ENCODE measurements around the gene LMF1. TPM values are rescaled to one million over a fixed set of nuclear protein-coding genes. Genes with fewer than 3 reads are reported as not detected.

LMF1 gene
- total and polyA plus RNA-seq, 12 donors = 5.1 to 15.4 (median 7.6) TPM

DNA sequence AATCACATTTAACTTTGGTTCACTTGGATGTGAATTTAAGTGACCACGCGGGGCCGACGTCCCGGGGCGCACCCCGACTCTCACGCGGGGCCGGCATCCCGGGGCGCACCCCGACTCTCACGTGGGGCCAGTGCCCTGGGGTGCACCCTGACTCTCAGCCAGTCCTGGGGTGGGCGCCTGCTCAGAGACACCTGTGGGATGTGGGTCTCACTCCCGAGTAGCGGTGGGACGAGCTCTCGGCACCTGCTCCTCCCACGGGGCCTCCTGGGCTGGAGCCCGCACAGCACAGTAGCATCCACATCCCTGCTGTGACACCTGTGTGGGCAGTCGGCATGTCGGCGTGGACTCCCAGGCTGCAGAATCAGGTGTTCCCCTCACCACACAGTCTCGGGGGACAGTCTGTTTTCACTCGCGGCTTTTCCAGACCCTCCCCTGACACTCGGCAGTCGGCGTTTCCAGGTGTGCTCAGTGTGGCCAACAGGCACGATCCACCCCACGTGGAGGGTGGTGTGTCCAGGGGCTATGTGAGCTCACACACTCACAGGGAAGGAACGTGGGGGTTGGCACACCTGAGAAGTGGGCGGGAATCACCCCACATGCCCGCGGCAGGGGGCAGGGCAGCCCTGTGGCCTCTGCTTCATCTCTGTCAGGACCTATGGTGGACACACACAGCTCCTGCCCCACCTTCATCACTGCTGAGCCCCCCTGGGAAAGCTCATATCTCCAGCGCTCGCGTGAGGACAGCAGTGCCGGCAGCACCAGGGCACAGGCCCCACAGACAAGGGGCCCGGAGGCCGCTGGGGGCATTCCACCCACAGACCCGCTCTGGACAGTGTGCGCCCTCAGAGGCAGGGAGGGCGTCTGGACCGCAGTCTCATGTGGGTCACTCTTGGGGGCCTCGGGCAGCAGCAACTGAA, 51.8 kb downstream of the LMF1 start:
- peaks cover 4 to 21% (median 12%) of the 10 kb centered on the region in 9 donors for H3K4me1 ChIP-seq
- DNase-seq (no peak), ATAC-seq (no peak)
- TF ChIP-seq, protein P1, sequence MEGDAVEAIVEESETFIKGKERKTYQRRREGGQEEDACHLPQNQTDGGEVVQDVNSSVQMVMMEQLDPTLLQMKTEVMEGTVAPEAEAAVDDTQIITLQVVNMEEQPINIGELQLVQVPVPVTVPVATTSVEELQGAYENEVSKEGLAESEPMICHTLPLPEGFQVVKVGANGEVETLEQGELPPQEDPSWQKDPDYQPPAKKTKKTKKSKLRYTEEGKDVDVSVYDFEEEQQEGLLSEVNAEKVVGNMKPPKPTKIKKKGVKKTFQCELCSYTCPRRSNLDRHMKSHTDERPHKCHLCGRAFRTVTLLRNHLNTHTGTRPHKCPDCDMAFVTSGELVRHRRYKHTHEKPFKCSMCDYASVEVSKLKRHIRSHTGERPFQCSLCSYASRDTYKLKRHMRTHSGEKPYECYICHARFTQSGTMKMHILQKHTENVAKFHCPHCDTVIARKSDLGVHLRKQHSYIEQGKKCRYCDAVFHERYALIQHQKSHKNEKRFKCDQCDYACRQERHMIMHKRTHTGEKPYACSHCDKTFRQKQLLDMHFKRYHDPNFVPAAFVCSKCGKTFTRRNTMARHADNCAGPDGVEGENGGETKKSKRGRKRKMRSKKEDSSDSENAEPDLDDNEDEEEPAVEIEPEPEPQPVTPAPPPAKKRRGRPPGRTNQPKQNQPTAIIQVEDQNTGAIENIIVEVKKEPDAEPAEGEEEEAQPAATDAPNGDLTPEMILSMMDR (IDR thresholded peaks at IDR 0.05) = no peak
- H3K27ac ChIP-seq = no peak overlapping the region
- no peak overlapping the region for H3K4me3 ChIP-seq
- H3K36me3 ChIP-seq = peaks cover 0 to 15% (median 0%) of the 10 kb centered on the region in 9 donors
- no peaks in the 10 kb centered on the region for H3K27me3 ChIP-seq
- intact Hi-C loops (cut with DNase I) = no loop called here
- 96% methylated on average over 47 of the region's 47 CpGs for WGBS, 2 donors
- peaks cover 0 to 10% (median 0%) of the 10 kb centered on the region in 11 donors for H3K9me3 ChIP-seq

DNA sequence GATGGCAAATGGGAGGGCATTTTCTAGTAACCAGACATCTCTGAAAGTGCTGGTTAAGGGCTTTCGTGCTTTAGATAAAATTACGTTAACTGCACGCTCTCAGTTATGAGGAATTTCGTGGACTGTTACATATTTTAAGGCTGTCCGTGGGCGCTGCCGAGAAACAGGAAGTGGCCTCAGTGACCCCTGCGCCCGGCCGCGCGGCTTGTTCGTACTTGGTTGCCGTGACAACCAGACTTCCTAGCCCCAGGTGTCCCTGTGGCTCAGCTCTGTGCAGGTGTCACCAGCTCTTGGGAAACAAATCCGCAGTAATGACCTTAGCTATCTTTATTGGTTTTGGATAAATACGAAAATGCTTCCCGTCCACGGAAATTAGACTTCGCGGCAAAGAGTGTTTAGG, 52.7 kb downstream of the LMF1 start:
- WGBS, 2 donors = 73 to 78% methylated on average over 20 of the region's 20 CpGs
- Histone ChIP-seq H3K4me3 (no peak overlapping the region), H3K36me3 (peaks cover 0 to 10% (median 0%) of the 10 kb centered on the region in 9 donors), H3K9me3 (peaks cover 0 to 1% (median 0%) of the 10 kb centered on the region in 11 donors), H3K27ac (no peak overlapping the region), H3K4me1 (peaks cover 4 to 21% (median 12%) of the 10 kb centered on the region in 9 donors), H3K27me3 (no peaks in the 10 kb centered on the region)
- no peak for ATAC-seq
- DNase-seq = no peak
- intact Hi-C loops (cut with DNase I) = no loop called here
- TF ChIP-seq, protein P1 (IDR thresholded peaks at IDR 0.05) = no peak

DNA sequence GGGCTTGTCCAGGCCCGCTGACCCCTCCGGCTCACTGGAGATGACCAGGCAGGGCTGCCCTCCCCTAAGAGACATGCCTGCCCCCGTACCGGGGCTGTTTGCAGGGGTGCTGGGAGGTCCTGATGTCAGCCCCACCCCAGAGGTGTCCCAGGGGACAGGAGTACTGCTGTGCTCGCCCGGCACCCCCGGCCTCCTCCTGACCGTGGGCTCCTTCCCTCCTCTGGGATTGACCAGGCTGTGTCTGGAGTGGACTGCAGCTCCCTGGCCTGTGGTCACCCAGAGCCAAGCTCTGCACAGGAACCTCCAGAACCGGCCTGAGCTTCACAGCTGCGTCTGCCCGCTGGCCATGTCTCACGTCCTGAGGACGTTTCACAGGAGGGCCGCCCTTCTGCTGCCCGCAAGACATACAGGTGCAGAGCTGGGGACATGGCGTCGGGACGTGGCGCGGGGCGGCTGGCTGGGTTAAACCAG, 53.2 kb downstream of the LMF1 start:
- Histone ChIP-seq H3K4me3 (no peak overlapping the region), H3K27ac (no peak overlapping the region), H3K27me3 (no peaks in the 10 kb centered on the region), H3K4me1 (peaks cover 4 to 21% (median 12%) of the 10 kb centered on the region in 9 donors), H3K9me3 (no peaks in the 10 kb centered on the region), H3K36me3 (peaks cover 0 to 9% (median 0%) of the 10 kb centered on the region in 9 donors)
- WGBS, 2 donors = 93% methylated on average over 21 of the region's 21 CpGs
- no peak for DNase-seq
- ATAC-seq = no peak
- TF ChIP-seq, protein P1 (IDR thresholded peaks at IDR 0.05) = no peak
- intact Hi-C loops (cut with DNase I) = no loop called here

DNA sequence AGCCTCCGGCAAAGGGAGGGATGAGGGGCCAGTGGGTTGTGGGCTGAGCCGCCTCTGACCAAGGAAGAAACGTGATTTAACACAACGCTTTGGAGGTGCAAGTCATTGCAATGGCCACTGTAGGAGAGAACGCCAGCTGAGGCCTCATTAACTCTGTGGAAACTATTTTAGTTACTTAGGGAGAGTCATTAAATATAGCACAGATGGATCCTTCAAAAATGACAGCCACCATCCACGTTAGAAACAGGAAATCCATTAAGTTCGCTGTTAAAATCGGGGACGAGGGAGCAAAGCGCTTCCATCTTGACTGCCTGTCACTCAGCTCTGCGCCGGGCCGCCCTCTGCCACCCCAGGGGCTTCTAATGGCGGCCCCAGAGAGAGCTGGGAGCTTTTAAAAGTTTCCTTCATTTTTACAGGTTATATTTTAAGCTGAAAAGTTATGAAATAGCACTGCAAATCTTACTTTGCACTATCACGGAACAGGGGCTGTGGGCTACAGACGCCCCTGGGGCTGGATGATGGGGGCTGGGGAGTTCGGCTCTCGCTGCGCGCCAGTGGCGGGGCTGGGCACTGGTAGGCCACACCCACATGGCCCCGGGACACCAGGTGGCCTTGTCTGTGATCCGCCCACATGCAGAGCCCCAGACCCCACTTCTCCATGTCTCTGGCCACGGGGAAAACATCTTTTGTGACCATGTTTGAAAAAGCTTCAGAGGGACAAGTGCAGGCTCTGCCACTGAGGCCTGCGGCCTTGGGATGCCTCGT, 54.6 kb downstream of the LMF1 start:
- 87 to 89% methylated on average over 26 of the region's 26 CpGs for WGBS, 2 donors
- TF ChIP-seq, protein P1 (IDR thresholded peaks at IDR 0.05) = no peak
- Histone ChIP-seq H3K9me3 (no peaks in the 10 kb centered on the region), H3K27me3 (no peaks in the 10 kb centered on the region), H3K4me3 (no peak overlapping the region), H3K36me3 (peaks cover 0 to 9% (median 0%) of the 10 kb centered on the region in 9 donors), H3K4me1 (peaks cover 4 to 19% (median 12%) of the 10 kb centered on the region in 9 donors), H3K27ac (no peak overlapping the region)
- intact Hi-C loops (cut with DNase I) = no loop called here
- ATAC-seq (no peak), DNase-seq (no peak)

Measured in heart right ventricle (tissue), 16 donors.